Measurements from ENCODE around the gene NECAB3.

Gene NECAB3

DNA sequence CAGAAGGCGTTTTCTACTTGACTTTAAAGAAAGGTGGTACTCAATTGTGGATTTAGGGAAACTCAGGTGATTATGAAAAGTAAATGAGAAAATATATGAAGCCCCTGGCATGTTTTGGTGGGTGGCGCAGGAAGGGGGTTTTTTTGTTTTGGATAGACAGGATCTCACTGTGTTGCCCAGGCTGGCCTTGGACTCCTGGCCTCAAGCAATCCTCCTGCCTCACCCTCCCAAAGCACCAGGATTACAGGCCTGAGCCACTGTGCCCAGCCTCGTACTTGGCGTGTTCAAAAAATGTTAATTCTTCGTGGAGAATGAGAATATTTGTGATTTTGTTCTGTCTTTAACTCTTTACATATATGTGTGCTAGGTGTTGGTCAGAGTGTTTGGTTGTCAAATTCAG, 44.2 kb downstream of the NECAB3 start:
- TF ChIP-seq GABPA (IDR thresholded peaks at IDR 0.05; ENCODE audit: low read depth) (no peak), POLR2AphosphoS5 (IDR thresholded peaks at IDR 0.05; ENCODE audit: low read depth) (no peak)
- TF ChIP-seq, protein P1, sequence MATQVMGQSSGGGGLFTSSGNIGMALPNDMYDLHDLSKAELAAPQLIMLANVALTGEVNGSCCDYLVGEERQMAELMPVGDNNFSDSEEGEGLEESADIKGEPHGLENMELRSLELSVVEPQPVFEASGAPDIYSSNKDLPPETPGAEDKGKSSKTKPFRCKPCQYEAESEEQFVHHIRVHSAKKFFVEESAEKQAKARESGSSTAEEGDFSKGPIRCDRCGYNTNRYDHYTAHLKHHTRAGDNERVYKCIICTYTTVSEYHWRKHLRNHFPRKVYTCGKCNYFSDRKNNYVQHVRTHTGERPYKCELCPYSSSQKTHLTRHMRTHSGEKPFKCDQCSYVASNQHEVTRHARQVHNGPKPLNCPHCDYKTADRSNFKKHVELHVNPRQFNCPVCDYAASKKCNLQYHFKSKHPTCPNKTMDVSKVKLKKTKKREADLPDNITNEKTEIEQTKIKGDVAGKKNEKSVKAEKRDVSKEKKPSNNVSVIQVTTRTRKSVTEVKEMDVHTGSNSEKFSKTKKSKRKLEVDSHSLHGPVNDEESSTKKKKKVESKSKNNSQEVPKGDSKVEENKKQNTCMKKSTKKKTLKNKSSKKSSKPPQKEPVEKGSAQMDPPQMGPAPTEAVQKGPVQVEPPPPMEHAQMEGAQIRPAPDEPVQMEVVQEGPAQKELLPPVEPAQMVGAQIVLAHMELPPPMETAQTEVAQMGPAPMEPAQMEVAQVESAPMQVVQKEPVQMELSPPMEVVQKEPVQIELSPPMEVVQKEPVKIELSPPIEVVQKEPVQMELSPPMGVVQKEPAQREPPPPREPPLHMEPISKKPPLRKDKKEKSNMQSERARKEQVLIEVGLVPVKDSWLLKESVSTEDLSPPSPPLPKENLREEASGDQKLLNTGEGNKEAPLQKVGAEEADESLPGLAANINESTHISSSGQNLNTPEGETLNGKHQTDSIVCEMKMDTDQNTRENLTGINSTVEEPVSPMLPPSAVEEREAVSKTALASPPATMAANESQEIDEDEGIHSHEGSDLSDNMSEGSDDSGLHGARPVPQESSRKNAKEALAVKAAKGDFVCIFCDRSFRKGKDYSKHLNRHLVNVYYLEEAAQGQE (IDR thresholded peaks at IDR 0.05; ENCODE audit: insufficient replicate concordance, low read depth) = no peak
- Histone ChIP-seq H3K27ac (replicated peaks) (no peak overlapping the region), H3K27me3 (ENCODE audit: insufficient read depth, poor library complexity, severe bottlenecking) (no peaks in the 10 kb centered on the region), H3K4me3 (replicated peaks; ENCODE audit: insufficient read depth, low read length) (no peak overlapping the region)
- no peak for DNase-seq (ENCODE audit: low read depth in 1 of 2, low spot score in 1 of 2)

DNA sequence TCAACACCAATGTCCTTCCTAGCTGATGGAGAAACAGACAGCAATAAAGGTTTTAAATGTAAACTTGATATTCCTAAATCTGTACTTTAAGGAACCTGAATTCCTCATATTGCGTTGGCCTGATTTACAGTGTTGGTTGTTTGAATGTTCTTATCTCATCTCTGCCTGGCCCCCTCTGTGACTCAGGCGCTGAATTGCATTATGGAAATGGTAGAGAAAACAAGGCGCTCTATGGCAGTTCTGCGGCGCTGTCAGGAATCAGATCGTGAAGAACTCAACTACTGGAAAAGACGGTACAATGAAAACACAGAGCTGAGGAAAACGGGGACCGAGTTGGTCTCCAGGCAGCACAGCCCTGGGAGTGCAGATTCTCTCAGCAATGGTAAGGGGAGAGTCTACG, 44.7 kb downstream of the NECAB3 start:
- no peak overlapping the region for H3K27ac ChIP-seq (replicated peaks)
- TF ChIP-seq GABPA (IDR thresholded peaks at IDR 0.05; ENCODE audit: low read depth) (no peak), POLR2AphosphoS5 (IDR thresholded peaks at IDR 0.05; ENCODE audit: low read depth) (no peak), SPI1 (IDR thresholded peaks at IDR 0.05; ENCODE audit: borderline replicate concordance, low read depth) (no peak)
- TF ChIP-seq, protein P2, sequence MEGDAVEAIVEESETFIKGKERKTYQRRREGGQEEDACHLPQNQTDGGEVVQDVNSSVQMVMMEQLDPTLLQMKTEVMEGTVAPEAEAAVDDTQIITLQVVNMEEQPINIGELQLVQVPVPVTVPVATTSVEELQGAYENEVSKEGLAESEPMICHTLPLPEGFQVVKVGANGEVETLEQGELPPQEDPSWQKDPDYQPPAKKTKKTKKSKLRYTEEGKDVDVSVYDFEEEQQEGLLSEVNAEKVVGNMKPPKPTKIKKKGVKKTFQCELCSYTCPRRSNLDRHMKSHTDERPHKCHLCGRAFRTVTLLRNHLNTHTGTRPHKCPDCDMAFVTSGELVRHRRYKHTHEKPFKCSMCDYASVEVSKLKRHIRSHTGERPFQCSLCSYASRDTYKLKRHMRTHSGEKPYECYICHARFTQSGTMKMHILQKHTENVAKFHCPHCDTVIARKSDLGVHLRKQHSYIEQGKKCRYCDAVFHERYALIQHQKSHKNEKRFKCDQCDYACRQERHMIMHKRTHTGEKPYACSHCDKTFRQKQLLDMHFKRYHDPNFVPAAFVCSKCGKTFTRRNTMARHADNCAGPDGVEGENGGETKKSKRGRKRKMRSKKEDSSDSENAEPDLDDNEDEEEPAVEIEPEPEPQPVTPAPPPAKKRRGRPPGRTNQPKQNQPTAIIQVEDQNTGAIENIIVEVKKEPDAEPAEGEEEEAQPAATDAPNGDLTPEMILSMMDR (IDR thresholded peaks at IDR 0.05; ENCODE audit: insufficient read depth, low read length) = no peak
- TF ChIP-seq, protein P1 (IDR thresholded peaks at IDR 0.05; ENCODE audit: insufficient replicate concordance, low read depth) = no peak

DNA sequence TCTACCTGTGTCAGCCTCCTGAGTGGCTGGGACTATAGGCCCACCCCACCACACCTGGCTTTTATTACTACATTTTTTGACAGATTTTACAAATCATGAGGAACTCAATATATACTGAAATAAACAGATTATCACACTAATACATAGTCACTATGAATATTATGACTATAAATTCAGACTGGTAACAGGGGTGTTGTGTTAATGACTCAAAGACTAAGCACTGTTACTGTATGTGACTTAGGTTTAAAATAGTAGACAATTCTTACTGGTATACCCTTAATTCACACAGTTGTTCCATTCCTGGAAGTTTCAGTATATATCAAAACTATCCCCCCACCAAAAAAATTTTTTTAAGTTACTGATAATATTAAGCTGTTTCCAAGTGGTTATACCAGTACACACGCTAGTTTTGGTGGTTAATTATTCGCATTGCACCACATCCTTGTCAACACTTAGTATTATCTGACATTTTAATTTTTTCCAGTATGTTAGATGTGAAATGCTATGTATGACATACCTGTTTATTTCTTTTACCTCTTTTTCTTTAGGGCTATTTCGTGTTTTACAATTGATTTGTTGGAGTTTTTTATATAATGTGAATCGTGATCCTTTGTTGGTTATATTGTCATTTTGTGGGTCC, 46.5 kb downstream of the NECAB3 start:
- no peak overlapping the region for H3K4me3 ChIP-seq (replicated peaks; ENCODE audit: insufficient read depth, low read length)
- H3K27me3 ChIP-seq (ENCODE audit: insufficient read depth, poor library complexity, severe bottlenecking) = no peaks in the 10 kb centered on the region
- no peak overlapping the region for H3K27ac ChIP-seq (replicated peaks)
- TF ChIP-seq GABPA (IDR thresholded peaks at IDR 0.05; ENCODE audit: low read depth) (no peak), POLR2AphosphoS5 (IDR thresholded peaks at IDR 0.05; ENCODE audit: low read depth) (no peak), SPI1 (IDR thresholded peaks at IDR 0.05; ENCODE audit: borderline replicate concordance, low read depth) (no peak)
- TF ChIP-seq, protein P2 (IDR thresholded peaks at IDR 0.05; ENCODE audit: insufficient read depth, low read length) = no peak
- no peak for DNase-seq (ENCODE audit: low read depth in 1 of 2, low spot score in 1 of 2)

More for the DNA sequence above, 44.7 kb downstream of the NECAB3 start:
- Histone ChIP-seq H3K27me3 (ENCODE audit: insufficient read depth, poor library complexity, severe bottlenecking) (no peaks in the 10 kb centered on the region), H3K4me3 (replicated peaks; ENCODE audit: insufficient read depth, low read length) (no peak overlapping the region)
- no peak for DNase-seq (ENCODE audit: low read depth in 1 of 2, low spot score in 1 of 2)

DNA sequence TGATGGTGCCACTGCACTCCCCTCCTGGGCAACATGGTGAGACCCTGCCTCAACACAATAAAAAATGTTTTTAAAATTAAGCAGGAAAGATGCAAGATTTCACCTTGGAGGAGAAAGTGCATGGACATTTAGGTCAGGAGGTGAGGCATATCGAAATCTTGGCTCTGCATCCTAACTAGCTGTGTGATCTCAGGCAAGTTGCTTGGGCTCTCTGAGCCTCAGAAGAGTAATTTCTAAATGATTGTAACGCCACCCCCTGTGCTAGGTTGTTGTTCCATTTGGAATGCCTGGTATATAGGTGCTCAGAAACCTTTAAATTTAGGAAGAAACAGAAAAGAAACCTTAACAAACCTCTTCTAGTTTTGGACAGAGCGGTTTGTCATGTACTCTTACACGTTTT, 48.0 kb downstream of the NECAB3 start:
- H3K4me3 ChIP-seq (replicated peaks; ENCODE audit: insufficient read depth, low read length) = no peak overlapping the region
- TF ChIP-seq, protein P1 (IDR thresholded peaks at IDR 0.05; ENCODE audit: insufficient replicate concordance, low read depth) = no peak
- TF ChIP-seq SPI1 (IDR thresholded peaks at IDR 0.05; ENCODE audit: borderline replicate concordance, low read depth) (no peak), GABPA (IDR thresholded peaks at IDR 0.05; ENCODE audit: low read depth) (no peak)
- no peaks in the 10 kb centered on the region for H3K27me3 ChIP-seq (ENCODE audit: insufficient read depth, poor library complexity, severe bottlenecking)
- no peak overlapping the region for H3K27ac ChIP-seq (replicated peaks)
- no peak for DNase-seq (ENCODE audit: low read depth in 1 of 2, low spot score in 1 of 2)

Data from HL-60 (cell line).